Spinal cord (tissue), 10 donors: ENCODE measurements around the gene RBM28. TPM values are rescaled to one million over a fixed set of nuclear protein-coding genes. Genes with fewer than 3 reads are reported as not detected.

ENCODE experiments used
- DNase-seq, 6 donors: peaks; one replicate each; pipeline versions ENCODE4 v3.0.0 to v3.0.0-alpha.2; 2013 to 2015; ENCODE audit warnings: low spot score in 6 of 6, low read depth in 4 of 6
- H3K27ac ChIP-seq: one replicate; pipeline ENCODE4 v1.5.1; 2013; ENCODE audit warnings: low read depth, low read length, control low read depth
- H3K27me3 ChIP-seq: one replicate; pipeline ENCODE4 v1.6.1; 2013; ENCODE audit warnings: low read length; ENCODE audit not compliant: control insufficient read depth, insufficient read depth
- H3K36me3 ChIP-seq: one replicate; pipeline ENCODE4 v1.6.1; 2013; ENCODE audit warnings: low read length; ENCODE audit not compliant: control insufficient read depth, insufficient read depth
- H3K4me1 ChIP-seq: one replicate; pipeline ENCODE4 v1.6.1; 2013; ENCODE audit warnings: low read length; ENCODE audit not compliant: control insufficient read depth, insufficient read depth
- H3K4me3 ChIP-seq: one replicate; pipeline ENCODE4 v1.5.1; 2013; ENCODE audit warnings: low read depth, low read length, control low read depth
- H3K9me3 ChIP-seq: one replicate; pipeline ENCODE4 v1.6.1; 2013; ENCODE audit warnings: low read length; ENCODE audit not compliant: control insufficient read depth, insufficient read depth
- WGBS: methylation state at CpG from one replicate; pipeline ENCODE4 v1.1.5; 2013; ENCODE audit warnings: missing lambda C conversion rate; ENCODE audit not compliant: insufficient coverage; 5-methylcytosine and 5-hydroxymethylcytosine counted together
- polyA plus RNA-seq, 2 donors: library from polyadenylated mRNA; unstranded; fragments of 120-200 nt; gene quantifications; one replicate each; pipeline ENCODE4 v1.2.1, GENCODE V29; 2013; ENCODE audit not compliant: insufficient read length in 2 of 2
- total RNA-seq, 2 donors: library from RNA; depleted of rRNA in 1 of 2; stranded (reverse); fragments of 120-200 nt in 1 of 2; fragments of >200 nt in 1 of 2; gene quantifications; one replicate each; pipeline versions ENCODE4 v1.2.3 to v1.2.4, GENCODE V29; 2013 to 2014
- donor health status: healthy.

RBM28 gene
- total and polyA plus RNA-seq, 4 donors: 15.4 to 48.8 (median 36.6) TPM

GRCh38 chr7:128267595-128267924, 76.1 kb downstream of the RBM28 start:
- Histone ChIP-seq H3K36me3 (no peaks in the 10 kb centered on the region), H3K4me3 (no peak overlapping the region), H3K27me3 (peaks cover 16% of the 10 kb centered on the region), H3K27ac (peak overlapping the region; percentile 89), H3K4me1 (peaks cover 49% of the 10 kb centered on the region), H3K9me3 (no peaks in the 10 kb centered on the region)
- 24% methylated on average over 4 of the region's 4 CpGs for WGBS
- no peak for DNase-seq

- peak overlapping the region; percentile 89 for H3K27ac ChIP-seq
Measured at GRCh38 chr7:128266883-128267594, 76.7 kb downstream of the RBM28 start.

GRCh38 chr7:128266529-128266882, 77.2 kb downstream of the RBM28 start:
- WGBS: 33% methylated on average over 1 of the region's 1 CpG
- no peak overlapping the region for H3K4me3 ChIP-seq
- DNase-seq: no peak
- peaks cover 40% of the 10 kb centered on the region for H3K4me1 ChIP-seq
- peak overlapping the region; percentile 42 for H3K27ac ChIP-seq
- peaks cover 8% of the 10 kb centered on the region for H3K27me3 ChIP-seq
- no peaks in the 10 kb centered on the region for H3K36me3 ChIP-seq
- H3K9me3 ChIP-seq: no peaks in the 10 kb centered on the region

More at GRCh38 chr7:128266883-128267594, 76.7 kb downstream of the RBM28 start:
- H3K4me3 ChIP-seq: peak overlapping the region; percentile 7
- H3K27me3 ChIP-seq: peaks cover 13% of the 10 kb centered on the region
- H3K36me3 ChIP-seq: no peaks in the 10 kb centered on the region
- peaks cover 46% of the 10 kb centered on the region for H3K4me1 ChIP-seq
- WGBS: 11% methylated on average over 16 of the region's 16 CpGs
- H3K9me3 ChIP-seq: no peaks in the 10 kb centered on the region
- DNase-seq: peak; percentile 68 to 93 (median 74)

- Histone ChIP-seq H3K27me3 (peaks cover 2% of the 10 kb centered on the region), H3K9me3 (no peaks in the 10 kb centered on the region), H3K4me3 (no peak overlapping the region), H3K27ac (peak overlapping the region; percentile 42), H3K36me3 (no peaks in the 10 kb centered on the region), H3K4me1 (peaks cover 34% of the 10 kb centered on the region)
- 21% methylated on average over 2 of the region's 5 CpGs for WGBS
- DNase-seq: no peak
Measured at GRCh38 chr7:128265906-128266300, 77.8 kb downstream of the RBM28 start.

- Histone ChIP-seq H3K27ac (no peak overlapping the region), H3K9me3 (no peaks in the 10 kb centered on the region), H3K4me1 (peaks cover 29% of the 10 kb centered on the region), H3K4me3 (no peak overlapping the region), H3K36me3 (no peaks in the 10 kb centered on the region), H3K27me3 (no peaks in the 10 kb centered on the region)
- peak in 1 of 6 donors; percentile 60 for DNase-seq
- 80% methylated on average over 3 of the region's 6 CpGs for WGBS
Measured at GRCh38 chr7:128265156-128265905, 78.4 kb downstream of the RBM28 start.

GRCh38 chr7:128264477-128264876, 79.2 kb downstream of the RBM28 start:
- no peaks in the 10 kb centered on the region for H3K27me3 ChIP-seq
- WGBS: 42% methylated on average over 1 of the region's 2 CpGs
- no peak overlapping the region for H3K27ac ChIP-seq
- H3K9me3 ChIP-seq: no peaks in the 10 kb centered on the region
- H3K36me3 ChIP-seq: no peaks in the 10 kb centered on the region
- DNase-seq: no peak
- peaks cover 30% of the 10 kb centered on the region for H3K4me1 ChIP-seq
- H3K4me3 ChIP-seq: no peak overlapping the region

GRCh38 chr7:128263420-128263819, 80.3 kb downstream of the RBM28 start:
- H3K4me3 ChIP-seq: no peak overlapping the region
- H3K27ac ChIP-seq: no peak overlapping the region
- no peaks in the 10 kb centered on the region for H3K9me3 ChIP-seq
- H3K36me3 ChIP-seq: no peaks in the 10 kb centered on the region
- WGBS: 100% methylated on average over 3 of the region's 3 CpGs
- H3K27me3 ChIP-seq: no peaks in the 10 kb centered on the region
- no peak for DNase-seq
- peaks cover 35% of the 10 kb centered on the region for H3K4me1 ChIP-seq

GRCh38 chr7:128262273-128263028, 81.3 kb downstream of the RBM28 start:
- peaks cover 26% of the 10 kb centered on the region for H3K4me1 ChIP-seq
- no peaks in the 10 kb centered on the region for H3K9me3 ChIP-seq
- DNase-seq: no peak
- no peak overlapping the region for H3K27ac ChIP-seq
- WGBS: 93% methylated on average over 13 of the region's 15 CpGs
- H3K36me3 ChIP-seq: no peaks in the 10 kb centered on the region
- H3K4me3 ChIP-seq: no peak overlapping the region
- no peaks in the 10 kb centered on the region for H3K27me3 ChIP-seq

GRCh38 chr7:128260069-128260795, 83.5 kb downstream of the RBM28 start:
- H3K9me3 ChIP-seq: no peaks in the 10 kb centered on the region
- no peaks in the 10 kb centered on the region for H3K36me3 ChIP-seq
- DNase-seq: no peak
- H3K4me3 ChIP-seq: no peak overlapping the region
- no peaks in the 10 kb centered on the region for H3K27me3 ChIP-seq
- peaks cover 11% of the 10 kb centered on the region for H3K4me1 ChIP-seq
- WGBS: 85% methylated on average over 12 of the region's 12 CpGs
- H3K27ac ChIP-seq: no peak overlapping the region
